Left ventricle myocardium superior (tissue), 1 donor: Measurements from ENCODE around the gene MRPL52. TPM values are rescaled to one million over a fixed set of nuclear protein-coding genes. Genes with fewer than 3 reads are reported as not detected.
A peak's percentile ranks its signal among the peaks of the same experiment; 100 is the strongest.
"Not testable (repeated sequence)": the region's sequence is repeated elsewhere in the genome, so short reads cannot be mapped to it uniquely, and the experiment has no call there.

Experiments
- ATAC-seq: fragments of 200-7000 bp; cut with Tn5 transposase; one replicate; pipeline ENCODE4 v1.9.1; 2020; ENCODE audit warnings: mild to moderate bottlenecking, moderate library complexity
- DNase-seq: peaks from one replicate; pipeline ENCODE4 v3.0.0-alpha.2; 2020
- intact Hi-C: fragments of 100-400 bp; cut with micrococcal nuclease; formaldehyde crosslinking; loops from one replicate; pipeline ENCODE4 v1.11.0; 2022
- total RNA-seq: library from RNA; stranded (reverse); fragmentation: NEBNext Ultra II Directional; extraction: Animal tissue kit (Norgen Biotek cat#: 25700); gene quantifications from one replicate; pipeline ENCODE4 v1.2.1, GENCODE V29; 2021
- donor health status: DM: no; HTN: yes; CAD: no; lungs with severe emphysema.

The MRPL52 gene
- total RNA-seq, 1 donor from 2014 or later = 113 TPM

DNA sequence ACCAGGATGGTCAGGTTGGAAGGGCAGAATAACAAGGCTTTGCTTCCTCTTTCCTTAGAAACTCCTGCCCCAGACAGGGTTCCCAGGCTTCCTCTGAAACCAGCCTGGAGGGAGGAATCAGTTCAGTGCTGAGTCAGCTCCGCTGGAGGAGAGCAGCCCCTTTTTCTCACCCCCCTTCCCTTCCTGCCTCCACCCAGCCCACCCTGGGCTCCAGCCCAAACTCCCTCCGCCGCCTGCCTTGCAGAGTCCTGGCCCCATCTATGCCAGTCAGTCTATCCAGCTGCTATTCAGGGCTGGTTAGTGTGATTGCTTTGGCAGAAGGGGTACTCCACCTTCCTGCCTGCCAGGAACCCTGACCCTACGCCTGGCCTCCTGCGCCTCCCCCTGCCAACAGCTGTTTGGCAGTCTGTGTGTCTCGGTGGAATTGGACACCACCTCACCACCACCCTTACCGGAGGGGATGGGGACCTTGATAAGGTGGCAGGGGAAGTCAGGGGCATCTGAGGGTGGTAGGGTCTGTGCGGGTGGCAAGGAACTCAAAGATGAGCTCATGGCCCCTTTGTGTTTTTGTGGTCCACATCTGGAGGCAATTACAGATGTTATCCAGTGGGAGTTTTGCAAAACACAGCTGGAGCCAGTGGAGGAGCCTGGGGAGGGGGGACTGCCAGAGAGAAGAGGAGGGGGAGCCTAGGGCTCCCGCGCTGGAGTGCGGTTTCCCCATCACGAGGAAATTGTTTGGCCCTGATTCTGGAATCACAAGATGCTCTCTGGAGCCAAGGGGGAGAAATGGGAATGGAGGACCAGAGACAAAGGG, 18.9 kb downstream of the MRPL52 start:
- intact Hi-C loops = no loop called here
- ATAC-seq (peak; percentile 57), DNase-seq (peak; percentile 76)

DNA sequence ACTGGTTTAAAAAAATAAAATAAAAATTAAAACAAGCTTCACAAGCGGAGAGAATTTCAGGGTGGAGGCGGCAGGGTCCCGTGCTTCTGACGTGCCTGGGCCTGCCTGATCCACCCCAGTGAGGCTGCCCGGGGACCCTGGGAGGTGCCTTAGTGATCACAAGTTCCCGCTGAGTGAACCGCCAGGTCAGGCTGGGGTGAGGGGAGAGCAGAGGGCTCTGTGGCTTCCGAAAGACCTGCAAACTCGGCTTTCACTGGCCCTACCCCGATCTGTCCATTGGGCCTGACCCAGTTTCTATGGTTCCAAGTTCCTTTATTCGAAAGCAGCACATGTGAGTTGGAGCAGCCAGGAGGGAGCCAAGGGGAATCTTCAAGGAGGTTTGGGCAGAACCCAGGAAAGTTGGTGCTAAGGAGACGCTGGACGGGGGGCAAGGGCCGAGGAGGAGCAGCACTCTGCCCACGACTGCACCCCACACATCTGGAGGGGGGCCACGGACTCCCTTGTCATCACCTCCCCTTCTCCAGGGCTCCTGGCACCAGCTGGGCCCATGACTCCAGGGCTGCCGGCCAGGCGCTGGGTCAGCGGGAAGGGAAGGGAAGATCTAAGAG, 19.6 kb downstream of the MRPL52 start:
- DNase-seq (peak; percentile 79), ATAC-seq (peak; percentile 37)
- intact Hi-C loops = no loop called here

DNA sequence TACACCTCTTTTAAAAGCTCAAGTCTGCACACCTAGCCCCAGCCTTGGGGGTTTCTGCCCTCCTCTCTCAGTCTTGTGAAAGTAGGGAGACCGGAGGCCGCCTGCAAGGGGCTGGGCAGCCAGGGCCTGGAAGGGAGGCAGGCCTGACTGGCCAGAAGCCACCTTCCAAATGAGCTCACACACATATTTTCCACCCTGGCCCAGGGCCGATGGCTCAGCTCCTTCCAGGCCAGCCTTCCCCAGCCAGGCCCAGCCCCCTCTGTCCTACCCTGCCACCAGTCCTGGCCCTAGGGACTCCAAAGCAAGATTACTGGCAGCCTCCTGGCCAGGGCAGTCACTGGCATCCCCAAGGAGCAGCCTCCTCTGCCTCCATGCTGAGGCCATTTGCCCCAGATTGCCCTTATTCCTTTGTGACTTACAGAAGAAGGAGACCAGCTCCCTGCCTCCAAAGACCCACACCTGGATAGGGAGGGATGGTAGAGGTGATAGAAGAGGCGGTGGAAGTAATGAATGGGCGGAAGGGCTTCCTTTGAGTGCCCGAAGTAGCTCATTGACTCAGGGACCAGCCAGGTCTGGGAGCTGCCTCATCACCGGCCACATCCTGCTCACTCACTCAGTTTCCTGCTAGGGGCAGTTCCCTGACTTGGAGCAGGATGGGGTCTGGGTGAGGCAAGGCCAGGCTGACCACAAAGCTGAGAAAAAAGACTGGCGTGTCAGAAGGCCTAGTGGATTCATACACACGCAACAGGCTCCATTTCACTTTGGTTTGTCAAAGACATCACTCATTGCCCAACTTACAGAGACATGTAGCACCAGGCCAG, 21.5 kb downstream of the MRPL52 start:
- intact Hi-C loops = loop anchor here (10.0 kb wide), 1 partner anchor 286 kb away; no protein-coding TSS in a partner anchor
- ATAC-seq (peak; percentile 79), DNase-seq (peak; percentile 94)

DNA sequence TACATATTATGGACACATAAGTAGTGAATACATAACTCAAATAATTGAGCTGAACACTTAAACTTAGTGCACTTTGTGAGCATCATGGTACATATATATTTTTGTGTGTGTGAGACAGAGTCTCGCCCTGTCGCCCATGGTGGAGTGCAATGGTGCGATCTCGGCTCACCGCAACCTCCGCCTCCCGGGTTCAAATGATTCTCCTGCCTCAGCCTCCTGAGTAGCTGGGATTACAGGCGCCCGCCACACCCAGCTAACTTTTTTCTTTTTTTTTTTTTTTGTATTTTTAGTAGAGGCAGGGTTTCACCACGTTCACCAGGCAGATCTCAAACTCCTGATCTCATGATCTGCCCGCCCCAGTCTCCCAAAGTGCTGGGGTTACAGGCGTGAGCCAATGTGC, 22.5 kb downstream of the MRPL52 start:
- DNase-seq, ATAC-seq: not testable (repeated sequence)
- intact Hi-C loops = loop anchor here (2.0 to 10.0 kb wide), 2 partner anchors 29 to 287 kb away; no protein-coding TSS in a partner anchor

DNA sequence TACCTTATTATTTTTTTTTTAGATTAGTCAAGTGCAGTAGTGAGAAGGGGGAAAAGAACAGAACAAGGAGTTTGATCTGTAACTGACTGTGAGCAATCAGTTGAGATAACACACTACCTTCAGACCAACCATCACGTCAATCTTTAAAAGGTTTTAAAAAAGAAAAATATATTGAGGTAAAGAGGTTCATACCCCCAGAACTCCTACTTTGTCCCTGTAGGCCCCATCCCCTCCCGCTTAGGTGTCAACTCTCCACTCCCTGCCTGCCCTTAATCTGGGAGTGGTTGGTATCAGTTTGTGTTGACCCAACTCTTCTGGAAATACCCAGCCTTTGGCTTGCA, 22.9 kb downstream of the MRPL52 start:
- DNase-seq (no peak), ATAC-seq (no peak)
- intact Hi-C loops = loop anchor here (2.0 to 10.0 kb wide), 2 partner anchors 30 to 288 kb away; no protein-coding TSS in a partner anchor

DNA sequence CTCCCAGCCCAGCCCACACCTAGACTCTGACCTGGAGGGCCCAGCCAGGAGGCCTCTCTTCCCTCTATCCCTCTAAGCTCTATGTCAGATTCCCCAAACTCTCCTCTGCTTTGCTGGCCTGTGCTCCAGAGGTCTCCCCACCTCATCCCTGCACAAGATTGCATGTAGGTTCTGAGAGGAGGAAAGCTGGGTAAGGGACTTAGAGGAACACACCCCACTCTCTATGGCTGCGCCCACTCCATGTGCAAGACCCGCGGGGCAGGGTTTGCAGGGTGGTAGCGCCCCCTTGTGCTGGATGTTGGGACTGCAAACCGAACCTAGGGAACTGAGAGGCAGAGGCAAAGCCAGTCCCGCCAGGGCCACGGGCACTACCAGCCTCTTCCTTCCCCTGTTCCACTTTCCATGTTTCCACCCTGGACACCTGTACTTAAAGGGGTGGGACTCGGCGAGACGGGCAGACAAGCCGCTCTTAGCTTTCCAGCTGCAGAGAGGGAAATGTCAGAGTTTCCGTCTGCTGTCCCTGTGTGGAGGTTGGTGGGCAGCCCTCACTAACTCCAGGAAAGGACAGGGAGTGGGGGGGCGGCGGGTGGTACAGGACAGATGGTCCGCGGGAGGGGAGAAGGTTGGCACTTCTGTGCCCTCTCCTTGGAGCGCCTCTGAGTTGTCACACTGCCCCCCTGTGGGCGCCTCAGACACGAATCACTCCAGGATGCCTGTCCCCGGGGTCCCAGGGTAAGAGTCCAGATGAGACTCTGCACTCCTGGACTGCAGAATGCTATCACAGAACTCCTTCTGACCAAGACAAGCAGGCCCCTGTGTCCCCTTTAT, 23.5 kb downstream of the MRPL52 start:
- ATAC-seq (peak; percentile 58), DNase-seq (peak; percentile 94)
- intact Hi-C loops = loop anchor here (2.0 to 10.0 kb wide), 2 partner anchors 30 to 288 kb away; no protein-coding TSS in a partner anchor

DNA sequence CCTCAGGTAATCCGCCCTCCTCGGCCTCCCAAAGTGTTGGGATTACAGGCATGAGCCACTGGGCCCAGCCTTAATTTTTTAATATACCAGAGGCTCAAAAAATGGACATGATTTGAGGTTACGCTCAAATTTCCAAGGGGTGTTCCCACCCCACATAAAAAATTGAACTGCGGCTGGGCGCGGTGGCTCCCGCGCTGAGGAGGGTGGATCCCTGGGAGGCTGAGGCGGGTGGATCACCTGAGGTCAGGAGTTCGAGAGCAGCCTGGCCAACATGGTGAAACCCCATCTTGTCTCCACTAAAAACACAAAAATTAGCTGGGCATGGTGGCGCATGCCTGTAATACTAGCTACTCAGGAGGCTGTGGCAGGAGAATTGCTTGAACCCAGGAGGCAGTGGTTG, 24.6 kb downstream of the MRPL52 start:
- not testable (repeated sequence) for ATAC-seq, DNase-seq
- intact Hi-C loops = loop anchor here (10.0 kb wide), 1 partner anchor 289 kb away; no protein-coding TSS in a partner anchor

DNA sequence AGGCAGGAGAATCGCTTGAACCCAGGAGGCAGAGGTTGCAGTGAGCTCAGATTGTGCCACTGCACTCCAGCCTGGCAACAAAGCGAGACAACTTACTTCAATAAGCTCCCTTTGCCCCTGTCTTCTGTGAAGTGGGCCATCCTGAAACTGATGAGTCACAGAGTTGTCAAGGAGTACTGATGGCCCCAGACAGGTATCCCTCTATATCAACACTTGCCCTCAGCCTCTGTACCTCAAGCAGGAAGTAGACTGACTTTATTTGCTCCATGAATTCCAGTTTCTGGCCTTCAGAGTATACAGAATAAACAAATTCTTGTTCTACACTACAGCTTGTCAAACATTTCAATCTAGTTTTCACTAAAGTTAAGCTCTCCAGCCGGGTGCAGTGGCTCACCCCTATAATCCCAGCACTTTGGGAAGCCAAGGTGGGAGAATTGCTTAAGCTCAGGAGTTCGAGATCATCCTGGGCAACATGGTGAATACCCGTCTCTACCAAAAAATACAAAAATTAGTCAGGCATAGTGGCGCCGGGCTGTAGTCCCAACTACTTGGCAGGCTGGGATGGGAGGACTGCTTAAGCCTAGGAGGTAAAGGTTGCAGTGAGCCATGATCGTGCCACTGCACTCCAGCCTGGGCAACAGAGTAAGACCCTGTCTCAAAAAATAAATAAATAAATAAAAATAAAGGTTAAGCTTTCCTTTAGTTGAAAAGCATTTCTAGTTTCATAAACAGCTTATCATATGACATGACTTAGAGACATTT, 25.5 kb downstream of the MRPL52 start:
- intact Hi-C loops = loop anchor here (10.0 kb wide), 1 partner anchor 290 kb away; no protein-coding TSS in a partner anchor
- DNase-seq (no peak), ATAC-seq (no peak)

DNA sequence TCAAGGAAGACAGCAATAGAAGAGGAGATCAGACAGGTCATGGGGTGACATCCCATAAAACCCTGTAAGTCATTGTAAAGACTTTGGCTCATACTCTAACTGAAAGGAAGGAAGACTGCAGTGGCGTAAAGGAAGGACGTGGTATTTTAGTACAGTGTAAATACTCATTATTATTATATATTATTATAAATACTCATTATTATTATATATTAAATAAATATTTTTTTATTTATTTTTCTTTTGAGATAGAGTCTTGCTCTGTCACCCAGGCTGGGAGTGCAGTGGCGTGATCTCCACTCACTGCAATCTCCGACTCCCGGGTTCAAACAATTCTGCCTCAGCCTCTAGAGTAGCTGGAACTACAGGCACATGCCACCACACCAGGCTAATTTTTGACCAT, 26.7 kb downstream of the MRPL52 start:
- ATAC-seq (no peak), DNase-seq (no peak)
- intact Hi-C loops = loop anchor here (10.0 kb wide), 1 partner anchor 292 kb away; no protein-coding TSS in a partner anchor

DNA sequence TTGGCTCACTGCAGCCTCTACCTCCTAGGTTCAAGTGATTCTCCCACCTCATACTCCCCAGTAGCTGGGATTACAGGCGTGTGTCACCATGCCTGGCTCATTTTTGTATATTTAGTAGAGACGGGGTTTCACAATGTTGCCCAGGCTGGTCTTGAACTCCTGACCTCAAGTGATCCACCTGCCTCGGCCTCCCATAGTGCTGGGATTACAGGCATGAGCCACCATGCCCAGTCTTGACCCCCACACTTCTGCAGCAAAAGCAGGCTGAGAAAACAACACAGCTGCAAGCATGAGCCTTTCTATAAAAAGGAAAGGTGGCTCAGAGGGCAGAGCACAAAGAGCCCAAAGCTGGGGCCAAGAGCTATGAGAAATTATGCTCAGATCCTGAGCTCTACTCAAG, 30.7 kb downstream of the MRPL52 start:
- DNase-seq, ATAC-seq, intact Hi-C loops: not testable (repeated sequence)

DNA sequence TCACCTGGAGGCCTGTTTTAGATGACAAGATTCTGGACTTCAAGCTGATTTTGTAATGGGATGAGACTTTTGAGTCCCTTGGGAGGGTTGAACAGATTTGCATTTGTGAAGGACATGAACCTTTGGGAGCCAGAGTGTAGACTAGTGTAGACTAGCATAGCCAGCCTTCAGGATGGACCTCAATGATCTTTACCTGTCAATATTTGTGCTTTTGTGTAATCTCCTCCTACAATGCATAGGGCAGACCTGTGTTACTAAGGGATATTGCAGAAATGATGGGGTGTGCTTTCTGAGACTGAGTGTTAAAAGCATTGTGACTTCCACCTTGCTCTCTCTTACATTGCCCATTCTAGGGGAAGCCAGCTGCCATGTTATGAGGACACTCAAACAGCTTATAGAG, 32.0 kb downstream of the MRPL52 start:
- DNase-seq = no peak

DNA sequence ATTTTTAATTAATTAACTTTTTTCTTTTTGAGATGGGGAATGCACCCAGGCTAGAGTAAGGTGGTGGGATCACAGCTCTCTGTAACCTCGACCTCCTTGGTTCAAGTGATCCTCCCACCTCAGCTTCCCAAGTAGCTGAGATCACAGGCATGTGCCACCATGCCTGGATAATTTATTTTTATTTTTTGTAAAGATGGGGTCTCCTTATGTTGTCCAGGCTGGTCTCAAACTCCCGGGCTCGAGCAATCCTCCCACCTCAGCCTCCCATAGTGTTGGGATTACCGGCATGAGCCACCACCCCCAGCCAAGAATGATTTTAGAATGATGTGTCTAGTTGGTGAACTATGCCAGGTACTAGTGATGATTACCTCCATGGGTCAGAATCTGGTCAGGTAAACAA, 35.3 kb downstream of the MRPL52 start:
- intact Hi-C loops = no loop called here
- no peak for ATAC-seq
- no peak for DNase-seq

More for the DNA sequence above, 32.0 kb downstream of the MRPL52 start:
- no peak for ATAC-seq
- intact Hi-C loops = no loop called here

DNA sequence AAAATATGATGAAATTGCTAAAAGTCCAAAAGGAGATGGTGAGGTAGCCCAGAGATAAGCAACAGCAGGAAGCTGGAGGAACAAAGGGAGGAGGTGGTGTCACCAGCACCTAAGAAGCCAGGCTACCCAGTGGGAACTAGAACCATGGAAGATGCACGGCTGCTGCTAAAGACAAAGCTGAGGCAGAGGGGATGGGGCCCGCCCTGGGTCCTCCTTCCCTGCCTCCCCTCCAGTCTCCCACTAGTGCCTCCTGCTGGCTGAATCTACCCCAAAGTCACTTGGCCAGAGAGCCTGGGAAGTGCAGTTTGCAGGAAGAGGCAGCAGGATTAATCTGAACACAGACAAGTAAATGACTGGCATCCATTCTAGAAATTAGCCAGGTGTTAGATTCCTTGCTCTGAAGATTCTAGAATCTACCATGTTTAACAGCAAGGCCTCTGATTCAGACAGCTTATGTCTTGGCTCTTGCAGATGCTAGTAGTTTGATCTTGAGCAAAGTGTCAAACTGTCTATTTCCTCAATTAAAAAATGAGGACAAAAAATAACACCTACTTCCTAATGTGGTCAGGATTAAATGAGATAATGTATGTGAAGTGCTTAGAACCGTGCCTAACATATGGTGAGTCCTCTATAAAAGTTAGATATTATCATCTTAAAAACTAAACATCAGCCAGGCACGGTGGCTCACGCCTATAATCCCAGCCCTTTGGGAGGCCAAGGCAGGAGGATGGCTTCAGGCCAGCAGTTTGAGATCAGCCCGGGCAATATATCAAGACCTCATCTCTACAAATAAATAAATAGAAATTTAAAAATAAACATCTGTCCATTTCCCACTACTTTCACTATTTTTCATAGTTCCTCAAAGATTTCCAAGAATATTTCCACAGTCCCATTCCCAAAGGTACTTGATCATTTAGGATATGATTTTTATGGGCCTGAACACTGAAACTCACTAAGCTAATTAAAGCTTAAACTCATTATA, 36.0 kb downstream of the MRPL52 start:
- no peak for DNase-seq
- ATAC-seq = no peak
- intact Hi-C loops = no loop called here

DNA sequence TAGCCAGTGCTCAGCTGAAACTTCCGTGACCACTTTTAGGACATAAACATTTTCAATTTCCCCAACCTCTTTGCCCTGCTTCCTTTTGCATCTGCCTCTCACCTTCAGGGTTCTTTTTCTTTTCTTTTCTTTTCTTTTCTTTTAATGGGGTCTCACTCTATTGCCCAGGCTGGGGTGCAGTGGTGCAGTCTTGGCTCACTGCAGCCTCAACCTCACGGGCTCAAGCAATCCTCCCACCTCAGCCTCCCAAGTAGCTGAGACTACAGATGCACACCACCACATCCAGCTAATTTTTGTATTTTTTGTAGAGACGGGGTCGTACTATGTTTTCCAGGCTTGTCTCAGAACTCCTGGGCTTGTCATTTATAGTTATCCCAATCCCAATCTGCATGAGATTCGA, 37.2 kb downstream of the MRPL52 start:
- no peak for DNase-seq
- intact Hi-C loops = no loop called here
- ATAC-seq = no peak

DNA sequence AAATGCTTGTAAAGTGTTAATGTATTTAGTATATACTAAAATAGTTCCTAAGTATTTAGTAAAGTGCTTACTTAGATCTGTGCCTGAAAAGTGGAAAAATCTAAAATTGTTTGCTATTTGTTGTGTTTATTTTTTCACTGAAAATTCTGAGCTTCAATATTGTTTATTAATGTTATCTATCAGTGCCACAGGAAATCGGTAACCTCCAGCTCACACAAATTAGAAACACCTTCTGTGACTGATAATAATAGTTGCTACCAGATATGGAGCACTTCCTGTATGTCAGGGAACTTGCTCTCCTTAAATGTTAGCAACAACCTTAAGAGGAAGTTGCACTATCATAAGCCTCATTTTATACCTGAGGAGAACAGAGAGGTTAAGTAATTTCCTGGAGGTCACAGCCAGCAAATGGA, 41.1 kb downstream of the MRPL52 start:
- ATAC-seq (peak; percentile 20), DNase-seq (no peak)
- intact Hi-C loops = no loop called here

DNA sequence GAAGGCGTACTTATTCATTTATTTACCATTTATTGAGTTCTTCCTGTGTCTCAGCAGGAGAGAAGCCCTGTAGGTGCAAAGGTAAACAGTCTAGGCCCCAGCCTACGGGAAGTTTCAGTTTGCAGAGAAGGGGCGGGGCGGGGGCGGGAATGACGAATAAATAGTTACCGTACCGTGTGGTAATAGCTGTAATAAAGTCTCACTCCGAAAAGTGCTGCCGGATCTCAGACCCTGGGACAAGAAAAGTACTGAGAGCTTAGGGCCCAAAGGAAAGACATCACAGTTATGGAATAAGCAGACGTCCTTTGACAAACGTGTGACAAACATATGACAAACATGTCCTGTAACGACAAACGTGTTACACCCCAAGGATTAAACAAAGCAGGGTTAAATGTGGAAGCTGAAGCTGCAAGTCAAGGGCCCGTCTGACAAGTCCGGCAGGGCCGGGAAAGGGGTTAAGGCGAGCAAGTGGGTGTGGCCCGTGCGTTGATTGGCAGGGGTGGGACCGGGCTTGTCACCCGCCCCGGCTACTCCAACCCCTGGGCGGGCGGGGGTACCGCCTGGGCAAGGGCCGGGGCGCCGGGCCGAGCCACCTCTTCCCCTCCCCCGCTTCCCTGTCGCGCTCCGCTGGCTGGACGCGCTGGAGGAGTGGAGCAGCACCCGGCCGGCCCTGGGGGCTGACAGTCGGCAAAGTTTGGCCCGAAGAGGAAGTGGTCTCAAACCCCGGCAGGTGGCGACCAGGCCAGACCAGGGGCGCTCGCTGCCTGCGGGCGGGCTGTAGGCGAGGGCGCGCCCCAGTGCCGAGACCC, 41.7 kb downstream of the MRPL52 start, which contains the start of gene LRP10:
Gene LRP10, plus strand, starts transcription at position 517 of the 809 bp plus-strand sequence. CDS start 564 bp downstream, outside the sequence.
- intact Hi-C loops = no loop called here
- ATAC-seq = peak; percentile 96
- peak; percentile 96 for DNase-seq
